GM23338 (cell line): Measurements from ENCODE around the gene ZNF717. TPM values are rescaled to one million over a fixed set of nuclear protein-coding genes. Genes with fewer than 3 reads are reported as not detected.
A peak's percentile ranks its signal among the peaks of the same experiment; 100 is the strongest.

Experiments
- ATAC-seq: fragments of 200-7000 bp; cut with Tn5 transposase; 3 replicates; pipeline ENCODE4 v1.9.1; 2020
- DNase-seq: peaks from one replicate; pipeline ENCODE4 v3.0.0-alpha.2; 2015; ENCODE audit warnings: low spot score
- H2AFZ ChIP-seq: fragments of 200-600 bp; sonication (generic); 2 replicates; pipeline ENCODE4 v1.8.0; 2016; ENCODE audit warnings: antibody characterized with exemption, mild to moderate bottlenecking, moderate library complexity
- H3F3A ChIP-seq: fragments of 200-600 bp; sonication (generic); replicated peaks from 2 replicates; pipeline ENCODE4 v1.8.0; 2017; ENCODE audit warnings: antibody characterized with exemption, mixed run types, low read depth
- H3K27ac ChIP-seq: fragments of 200-600 bp; sonication (generic); 2 replicates; pipeline ENCODE4 v1.6.1; 2016; ENCODE audit warnings: low read depth
- H3K27me3 ChIP-seq: fragments of 200-600 bp; sonication (generic); 2 replicates; pipeline ENCODE4 v1.8.0; 2016; ENCODE audit warnings: mild to moderate bottlenecking, mixed run types, moderate library complexity; ENCODE audit not compliant: insufficient read depth
- H3K36me3 ChIP-seq: fragments of 200-600 bp; sonication (generic); 2 replicates; pipeline ENCODE4 v1.8.0; 2016; ENCODE audit warnings: mild to moderate bottlenecking; ENCODE audit not compliant: insufficient read depth
- H3K4me1 ChIP-seq: fragments of 200-600 bp; sonication (generic); 2 replicates; pipeline ENCODE4 v1.8.0; 2016; ENCODE audit warnings: mild to moderate bottlenecking, moderate library complexity; ENCODE audit not compliant: insufficient read depth
- H3K4me2 ChIP-seq: fragments of 200-600 bp; sonication (generic); 2 replicates; pipeline ENCODE4 v1.7.1; 2017; ENCODE audit warnings: mixed run types
- H3K4me3 ChIP-seq: fragments of 200-600 bp; sonication (generic); 2 replicates; pipeline ENCODE4 v1.6.1; 2016; ENCODE audit warnings: mixed run types
- H3K79me2 ChIP-seq: fragments of 200-600 bp; sonication (generic); replicated peaks from 2 replicates; pipeline ENCODE4 v1.8.0; 2017; ENCODE audit warnings: mild to moderate bottlenecking; ENCODE audit not compliant: insufficient read depth
- H3K9me2 ChIP-seq: fragments of 200-600 bp; sonication (generic); 2 replicates; pipeline ENCODE4 v1.8.0; 2017; ENCODE audit not compliant: insufficient read depth
- H4K20me1 ChIP-seq: fragments of 200-600 bp; sonication (generic); replicated peaks from 2 replicates; pipeline ENCODE4 v1.8.0; 2017; ENCODE audit warnings: mild to moderate bottlenecking; ENCODE audit not compliant: insufficient read depth
- H3K27ac Mint-ChIP-seq: 2 replicates; pipeline ENCODE4 v1.8.0; 2020; ENCODE audit warnings: inconsistent platforms, mild to moderate bottlenecking, moderate library complexity, mixed read lengths
- H3K27me3 Mint-ChIP-seq: 3 replicates; pipeline ENCODE4 v1.8.0; 2022; ENCODE audit warnings: low read depth, mild to moderate bottlenecking, moderate library complexity, mixed read lengths, inconsistent platforms; ENCODE audit not compliant: insufficient read depth, poor library complexity
- H3K36me3 Mint-ChIP-seq: 3 replicates; pipeline ENCODE4 v1.8.0; 2021; ENCODE audit warnings: low read depth, mild to moderate bottlenecking, inconsistent platforms, moderate library complexity, mixed read lengths
- H3K4me1 Mint-ChIP-seq: 3 replicates; pipeline ENCODE4 v1.8.0; 2020; ENCODE audit warnings: mild to moderate bottlenecking, inconsistent platforms, mixed read lengths
- H3K4me3 Mint-ChIP-seq: 3 replicates; pipeline ENCODE4 v1.8.0; 2021; ENCODE audit warnings: moderate library complexity, mild to moderate bottlenecking, inconsistent platforms, mixed read lengths
- H3K9me3 Mint-ChIP-seq: 3 replicates; pipeline ENCODE4 v1.8.0; 2020; ENCODE audit warnings: moderate library complexity, mild to moderate bottlenecking, inconsistent platforms, mixed read lengths
- CTCF ChIP-seq, 2 experiments: fragments of 200-600 bp in 1 of 2; sonication (generic) in 1 of 2; conservative IDR thresholded peaks; 2 replicates each; pipeline versions ENCODE4 v1.5.1 to v1.6.1; 2016 to 2017; ENCODE audit warnings: antibody characterized with exemption in 2 of 2, low read depth in 2 of 2, mild to moderate bottlenecking in 2 of 2, moderate library complexity in 1 of 2
- EZH2 ChIP-seq: fragments of 200-600 bp; sonication (generic); IDR thresholded peaks from one replicate; pipeline ENCODE4 v1.8.0; 2017; ENCODE audit warnings: antibody characterized with exemption, mild to moderate bottlenecking, low read depth; ENCODE audit not compliant: unreplicated experiment
- POLR2AphosphoS5 ChIP-seq: IDR thresholded peaks from 2 replicates; pipeline ENCODE4 v1.6.1; 2016; ENCODE audit warnings: antibody characterized with exemption, low read depth
- microRNA-seq: library from miRNA; unstranded; fragments of <30 nt; microRNA quantifications from one replicate; pipeline ENCODE4, GENCODE V29; 2017
- polyA plus RNA-seq: library from polyadenylated mRNA; unstranded; fragments of >200 nt; fragmentation: Nextera tagmentation; extraction: Ambion mirVana; gene quantifications from 2 replicates; pipeline ENCODE4 v1.2.1, GENCODE V29; 2016
- small RNA-seq: library from RNA; depleted of rRNA; stranded (forward); fragments of <200 nt; gene quantifications from one replicate; pipeline ENCODE3, GENCODE V24; 2014; ENCODE audit warnings: low replicate concordance
- total RNA-seq: library from RNA; depleted of rRNA; stranded (reverse); fragments of >200 nt; shearing (Covaris generic); gene quantifications from 2 replicates; pipeline ENCODE4 v1.2.3, GENCODE V29; 2014; rRNA removed

ZNF717 gene
- total and polyA plus RNA-seq, 2 experiments from 2014 or later, result 7.7 to 15.3 TPM

DNA sequence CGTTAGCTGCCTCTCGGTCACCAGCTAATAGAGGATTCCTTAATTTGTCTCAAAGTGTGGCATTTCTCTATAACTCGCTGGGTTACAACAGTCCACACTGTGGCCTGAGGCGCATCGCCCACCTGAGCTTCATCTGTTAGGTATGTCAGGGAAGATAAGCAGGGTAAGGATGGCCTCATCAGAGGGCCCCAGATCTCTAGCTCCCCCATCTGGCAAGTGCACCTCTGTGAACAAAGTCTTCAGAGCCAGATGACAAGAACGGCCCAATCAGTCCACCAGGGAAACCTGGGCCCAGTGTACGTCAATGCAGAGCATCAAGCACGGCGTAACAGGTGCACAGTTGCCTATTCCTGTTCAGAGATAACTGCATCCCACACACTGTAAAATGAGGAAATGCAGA is 98.0 kb downstream of the ZNF717 start:
- Mint-ChIP-seq H3K4me1 (no peaks in the 10 kb centered on the region), H3K9me3 (peaks cover 38% of the 10 kb centered on the region), H3K27me3 (no peaks in the 10 kb centered on the region), H3K4me3 (no peak overlapping the region), H3K27ac (no peak overlapping the region), H3K36me3 (peaks cover 13% of the 10 kb centered on the region)
- Histone ChIP-seq H3K27me3 (no peaks in the 10 kb centered on the region), H4K20me1 (no peaks in the 10 kb centered on the region), H3K9me2 (no peaks in the 10 kb centered on the region), H3F3A (no peaks in the 10 kb centered on the region), H3K27ac (no peak overlapping the region), H2AFZ (no peak overlapping the region), H3K4me2 (no peak overlapping the region), H3K4me3 (no peak overlapping the region), H3K79me2 (no peaks in the 10 kb centered on the region), H3K4me1 (no peaks in the 10 kb centered on the region), H3K36me3 (no peaks in the 10 kb centered on the region)
- ATAC-seq, result no peak
- peak; percentile 34 to 63 for TF ChIP-seq CTCF (conservative IDR thresholded peaks at IDR 0.05; ENCODE audit: low read depth in 2 of 2)
- no peak for TF ChIP-seq EZH2
- TF ChIP-seq POLR2AphosphoS5, result no peak
- DNase-seq, result peak; percentile 52

Small RNA genes lying within 50 kb of the gene (microRNA-seq; reads per million reads assigned to microRNA genes)
- gene MIR4273, result not detected

Small RNA genes lying within 50 kb of the gene (small RNA-seq; reads per million reads assigned to genes)
- not detected for gene MIR4273

Other genes with a start within 250 kb of the ZNF717 start
- 0.10 TPM in 1 of 2 replicates, not detected in the other for gene FRG2C, start 121.2 kb downstream of the ZNF717 start, total RNA-seq
- gene FRG2C, start 121.2 kb downstream of the ZNF717 start, polyA plus RNA-seq, result 0.23 and 0.37 TPM in 2 replicates